ENCODE data around the gene NANOS3.

Gene NANOS3

GRCh38 chr19:13876834-13877233 is at the start of gene NANOS3:
NANOS3 (plus strand) TSS chr19:13877134; CDS start chr19:13877249, 115 bp downstream.
- no peak for DNase-seq

- no peak for DNase-seq
Observed at GRCh38 chr19:13827656-13828055, 49.3 kb upstream of the NANOS3 start.

- DNase-seq, result no peak
Observed at GRCh38 chr19:13830114-13830740, 46.7 kb upstream of the NANOS3 start.

GRCh38 chr19:13830741-13831536 is 46.0 kb upstream of the NANOS3 start:
- DNase-seq, result no peak

- DNase-seq, result no peak
Observed at GRCh38 chr19:13831537-13832467, 45.1 kb upstream of the NANOS3 start.

- DNase-seq, result no peak
Observed at GRCh38 chr19:13833330-13834243, 43.3 kb upstream of the NANOS3 start.

GRCh38 chr19:13834244-13835069 is 42.5 kb upstream of the NANOS3 start:
- DNase-seq, result no peak

GRCh38 chr19:13835791-13836723 is 40.9 kb upstream of the NANOS3 start:
- peak; percentile 97 to 98 for DNase-seq

- no peak for DNase-seq
Observed at GRCh38 chr19:13838435-13839129, 38.4 kb upstream of the NANOS3 start.

- DNase-seq, result peak; percentile 88
Observed at GRCh38 chr19:13839130-13839937, 37.6 kb upstream of the NANOS3 start.

GRCh38 chr19:13839938-13840304 is 37.0 kb upstream of the NANOS3 start:
- DNase-seq, result no peak

- peak; percentile 15 to 42 for DNase-seq
Observed at GRCh38 chr19:13840305-13841085, 36.4 kb upstream of the NANOS3 start.

GRCh38 chr19:13841086-13841961 is 35.6 kb upstream of the NANOS3 start:
- peak in 1 of 2 experiments; percentile 33 for DNase-seq

- no peak for DNase-seq
Observed at GRCh38 chr19:13841962-13842290, 35.0 kb upstream of the NANOS3 start.

GRCh38 chr19:13842291-13843103 is 34.4 kb upstream of the NANOS3 start:
- peak; percentile 44 to 46 for DNase-seq
